Measurements from ENCODE around the gene MYOZ2. TPM values are rescaled to one million over a fixed set of nuclear protein-coding genes. Genes with fewer than 3 reads are reported as not detected.

MYOZ2 gene
- polyA plus RNA-seq, 3 donors, result 0.31 to 0.55 (median 0.53) TPM

- DNase-seq (ENCODE audit: low read depth in 3 of 3, low spot score in 2 of 3), result no peak
Observed at GRCh38 chr4:119237201-119237600, 101.6 kb downstream of the MYOZ2 start.

Other genes starting within 250 kb of the MYOZ2 start
- gene SYNPO2, start 247.0 kb upstream of the MYOZ2 start, polyA plus RNA-seq (ENCODE audit: insufficient read length in 3 of 3), result 10 to 100 TPM; 17.6 to 21.9 (median 18.1) TPM
- 10 to 100 TPM; 40.5 to 41.0 (median 40.8) TPM for gene USP53, start 76.9 kb downstream of the MYOZ2 start, polyA plus RNA-seq (ENCODE audit: insufficient read length in 3 of 3)
- gene FABP2, start 186.3 kb downstream of the MYOZ2 start, polyA plus RNA-seq (ENCODE audit: insufficient read length in 3 of 3), result 1 to 10 TPM in 2 of 3 donors, under 1 TPM in 1; 0.85 to 1.5 (median 1.1) TPM

Data from right renal cortex interstitium (tissue), 3 donors.